Trophoblast cell (in vitro differentiated cells and primary cell): ENCODE data around the gene CALHM5.

ENCODE experiments used
- DNase-seq, 2 donors: peaks; one replicate each; pipeline ENCODE4 v3.0.0-alpha.2; 2016
- H2AFZ ChIP-seq: 2 replicates; pipeline ENCODE4 v1.6.1; 2013; ENCODE audit warnings: low read length, moderate library complexity, mild to moderate bottlenecking; ENCODE audit not compliant: insufficient read depth, poor library complexity
- H2AK5ac ChIP-seq: 2 replicates; pipeline ENCODE4 v1.6.1; 2013; ENCODE audit warnings: mild to moderate bottlenecking, low read length
- H2BK120ac ChIP-seq: 2 replicates; pipeline ENCODE4 v1.6.1; 2013; ENCODE audit warnings: low read length, mild to moderate bottlenecking, moderate library complexity; ENCODE audit not compliant: insufficient read depth, poor library complexity
- H2BK12ac ChIP-seq: 2 replicates; pipeline ENCODE4 v1.6.1; 2013; ENCODE audit warnings: mild to moderate bottlenecking, low read length, moderate library complexity
- H2BK5ac ChIP-seq: 2 replicates; pipeline ENCODE4 v1.6.1; 2013; ENCODE audit warnings: low read length, low read depth, moderate library complexity, mild to moderate bottlenecking; ENCODE audit not compliant: poor library complexity
- H3K14ac ChIP-seq: 2 replicates; pipeline ENCODE4 v1.6.1; 2013; ENCODE audit warnings: mild to moderate bottlenecking, low read length
- H3K18ac ChIP-seq: 2 replicates; pipeline ENCODE4 v1.6.1; 2013; ENCODE audit warnings: mild to moderate bottlenecking, low read length
- H3K23ac ChIP-seq: 2 replicates; pipeline ENCODE4 v1.6.1; 2013; ENCODE audit warnings: low read length
- H3K27ac ChIP-seq: 2 replicates; pipeline ENCODE4 v1.5.1; 2013; ENCODE audit warnings: low read depth, mild to moderate bottlenecking, inconsistent platforms, low read length, moderate library complexity
- H3K27me3 ChIP-seq: 2 replicates; pipeline ENCODE4 v1.6.1; 2013; ENCODE audit warnings: inconsistent platforms, mild to moderate bottlenecking, low read length, moderate library complexity; ENCODE audit not compliant: insufficient read depth
- H3K36me3 ChIP-seq, 2 experiments: 1 replicate in 1 of 2; 2 replicates in 1 of 2; pipeline ENCODE4 v1.6.1; 2013; ENCODE audit warnings: low read length in 2 of 2, mild to moderate bottlenecking in 2 of 2, moderate library complexity in 1 of 2; ENCODE audit not compliant: insufficient read depth in 2 of 2, control insufficient read depth in 1 of 2
- H3K4ac ChIP-seq: 2 replicates; pipeline ENCODE4 v1.6.1; 2013; ENCODE audit warnings: low read depth, mild to moderate bottlenecking, low read length, moderate library complexity
- H3K4me1 ChIP-seq, 2 experiments: 1 replicate in 1 of 2; 2 replicates in 1 of 2; pipeline ENCODE4 v1.6.1; 2013; ENCODE audit warnings: low read length in 2 of 2, mild to moderate bottlenecking in 2 of 2, moderate library complexity in 1 of 2; ENCODE audit not compliant: insufficient read depth in 2 of 2, control insufficient read depth in 1 of 2
- H3K4me2 ChIP-seq: 2 replicates; pipeline ENCODE4 v1.6.1; 2013; ENCODE audit warnings: inconsistent platforms, mild to moderate bottlenecking, low read length, moderate library complexity
- H3K4me3 ChIP-seq: 2 replicates; pipeline ENCODE4 v1.5.1; 2013; ENCODE audit warnings: mild to moderate bottlenecking, low read depth, low read length, inconsistent platforms
- H3K79me1 ChIP-seq: one replicate; pipeline ENCODE4 v1.6.1; 2013; ENCODE audit warnings: low read length
- H3K79me2 ChIP-seq: 2 replicates; pipeline ENCODE4 v1.6.1; 2013; ENCODE audit warnings: low read length, mild to moderate bottlenecking; ENCODE audit not compliant: control insufficient read depth, insufficient read depth, poor library complexity
- H3K9ac ChIP-seq: 2 replicates; pipeline ENCODE4 v1.6.1; 2013; ENCODE audit warnings: mild to moderate bottlenecking, low read length
- H3K9me3 ChIP-seq: 2 replicates; pipeline ENCODE4 v1.6.1; 2013; ENCODE audit warnings: low read depth, mild to moderate bottlenecking, control low read depth, inconsistent platforms, low read length; ENCODE audit not compliant: insufficient read depth
- H4K12ac ChIP-seq: 2 replicates; pipeline ENCODE4 v1.6.1; 2013; ENCODE audit warnings: low read depth, mild to moderate bottlenecking, low read length, moderate library complexity
- H4K8ac ChIP-seq: 2 replicates; pipeline ENCODE4 v1.6.1; 2013; ENCODE audit warnings: low read depth, mild to moderate bottlenecking, low read length, moderate library complexity
- H4K91ac ChIP-seq: one replicate; pipeline ENCODE4 v1.6.1; 2013; ENCODE audit warnings: low read depth, mild to moderate bottlenecking, low read length, moderate library complexity
- WGBS: extraction: QIAGEN DNeasy Blood & Tissue Kit; methylation state at CpG from one replicate; pipeline ENCODE4 v1.1.7; 2013; ENCODE audit warnings: missing lambda C conversion rate; ENCODE audit not compliant: insufficient read length, insufficient coverage; ENCODE audit errors: extremely low coverage; 5-methylcytosine and 5-hydroxymethylcytosine counted together

The CALHM5 gene

DNA sequence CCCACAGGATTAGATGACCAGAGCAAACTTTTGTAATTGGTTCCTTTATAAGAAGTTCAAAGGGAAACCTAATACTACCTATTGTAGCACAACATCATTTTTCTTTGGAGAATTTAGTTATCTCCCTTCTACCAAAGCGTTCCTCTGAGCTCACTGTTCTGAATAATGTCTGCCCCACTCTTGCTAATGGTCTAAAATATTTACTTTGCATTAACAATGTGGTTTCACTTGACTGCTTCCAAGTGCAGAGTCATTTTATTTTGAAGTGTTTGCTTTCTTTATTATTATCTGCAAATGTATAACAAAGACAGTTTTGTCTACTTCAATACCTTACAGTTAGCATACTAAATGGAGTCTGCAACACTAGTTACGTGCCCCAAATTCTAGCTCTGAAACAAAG lies 19.0 kb downstream of the CALHM5 start:
- Histone ChIP-seq H3K4me2 (no peak overlapping the region), H3K27me3 (no peaks in the 10 kb centered on the region), H3K18ac (no peak overlapping the region), H3K14ac (no peak overlapping the region), H2AFZ (no peak overlapping the region), H2BK120ac (no peak overlapping the region), H3K9me3 (no peaks in the 10 kb centered on the region), H2AK5ac (no peak overlapping the region), H2BK5ac (no peak overlapping the region), H3K79me1 (peaks cover 1% of the 10 kb centered on the region), H3K9ac (no peak overlapping the region), H4K91ac (no peak overlapping the region), H3K4me1 (peaks cover 7 to 9% of the 10 kb centered on the region in 2 experiments), H4K12ac (no peak overlapping the region), H3K36me3 (no peaks in the 10 kb centered on the region), H3K4ac (no peak overlapping the region), H2BK12ac (no peak overlapping the region), H3K27ac (no peak overlapping the region), H3K79me2 (peaks cover 1% of the 10 kb centered on the region), H4K8ac (no peak overlapping the region), H3K4me3 (no peak overlapping the region), H3K23ac (no peak overlapping the region)
- DNase-seq: no peak
- WGBS: no CpG with 5 or more reads among the region's 2 CpGs

DNA sequence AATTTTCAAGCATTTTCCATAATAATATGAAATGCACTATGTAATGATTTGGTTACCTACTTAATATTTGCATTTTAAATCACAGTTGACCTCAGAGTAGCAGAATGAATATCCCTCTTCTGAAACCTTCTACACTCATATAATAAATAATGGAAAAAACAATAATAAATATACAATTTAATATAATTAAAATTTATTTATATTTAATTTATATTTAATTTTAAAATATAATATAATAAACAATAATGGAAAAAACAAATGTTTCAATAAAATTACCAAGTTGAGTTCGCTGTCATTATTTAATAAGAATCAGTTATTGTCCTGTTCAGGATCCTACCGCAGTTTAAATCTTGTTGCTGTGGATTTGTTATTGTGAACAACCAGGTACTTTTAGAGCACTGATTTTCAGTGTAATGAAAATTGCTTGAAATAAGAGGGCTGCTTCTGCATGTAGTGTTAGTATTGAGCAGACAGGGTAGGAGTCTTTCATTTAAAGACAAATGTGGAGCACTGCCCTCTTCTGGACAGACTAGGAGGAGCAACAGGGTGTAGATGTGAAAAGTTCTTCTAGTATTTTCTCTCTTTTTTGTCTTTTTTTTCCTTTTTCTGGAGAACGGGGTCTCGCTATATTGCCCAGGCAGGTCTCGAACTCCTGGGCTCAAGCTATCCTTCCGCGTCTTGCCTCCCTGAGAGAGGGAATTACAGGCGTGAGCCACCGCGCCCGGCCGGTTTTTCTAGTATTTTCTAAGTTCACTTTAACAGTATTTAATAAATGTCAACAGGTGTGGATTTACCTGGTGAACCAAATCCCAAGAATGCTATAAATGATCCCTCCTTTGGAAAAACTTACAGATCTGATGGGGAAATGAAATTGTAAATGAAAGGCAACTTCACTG lies 20.5 kb downstream of the CALHM5 start:
- peaks cover 1% of the 10 kb centered on the region for H3K79me2 ChIP-seq
- H3K18ac ChIP-seq: no peak overlapping the region
- no CpG with 5 or more reads among the region's 12 CpGs for WGBS

DNA sequence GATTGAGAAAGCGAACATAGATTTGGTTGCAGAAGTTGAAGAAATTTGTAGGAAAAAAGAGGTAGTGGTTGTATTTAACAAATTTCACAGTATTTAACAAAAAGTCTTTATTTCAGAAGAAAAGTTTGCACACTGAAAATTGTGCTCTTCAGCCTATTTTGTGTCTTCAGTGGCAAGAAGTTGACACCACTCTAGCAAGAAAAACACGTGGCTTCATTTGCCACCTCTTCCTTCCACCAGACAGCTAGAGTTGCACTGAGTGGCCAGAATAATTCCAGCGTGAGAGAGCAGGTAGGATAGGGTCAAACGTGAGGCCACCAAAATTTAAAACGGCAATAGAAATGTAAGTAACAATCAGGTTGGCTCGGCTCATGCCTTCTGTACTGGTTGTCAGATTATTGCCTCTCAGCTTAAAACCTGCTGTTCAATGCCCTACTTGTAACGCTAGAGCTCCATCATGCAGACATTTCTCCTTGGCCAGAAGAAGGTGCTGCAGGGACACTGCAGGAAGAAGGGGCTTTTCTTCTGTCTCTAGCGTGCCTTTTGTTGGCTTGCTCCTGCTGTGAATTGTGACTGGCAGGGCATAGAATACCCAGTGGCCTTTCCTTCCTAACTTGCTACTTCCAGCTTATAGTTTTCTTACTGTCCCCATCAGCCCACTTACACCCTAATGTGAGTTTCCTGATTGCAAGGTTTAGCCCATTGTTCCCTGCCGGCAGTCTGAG lies 22.0 kb downstream of the CALHM5 start:
- Histone ChIP-seq H3K9me3 (no peaks in the 10 kb centered on the region), H3K4me3 (no peak overlapping the region), H3K79me2 (peaks cover 1% of the 10 kb centered on the region), H3K9ac (no peak overlapping the region), H3K27ac (no peak overlapping the region), H3K18ac (no peak overlapping the region), H2AFZ (no peak overlapping the region), H4K91ac (no peak overlapping the region), H3K4ac (no peak overlapping the region), H3K79me1 (peaks cover 1% of the 10 kb centered on the region), H4K12ac (no peak overlapping the region), H3K4me2 (no peak overlapping the region), H3K23ac (no peak overlapping the region), H2BK120ac (no peak overlapping the region), H4K8ac (no peak overlapping the region), H3K27me3 (no peaks in the 10 kb centered on the region), H3K36me3 (no peaks in the 10 kb centered on the region), H2BK5ac (no peak overlapping the region), H3K14ac (no peak overlapping the region), H2BK12ac (no peak overlapping the region), H3K4me1 (peaks cover 7% of the 10 kb centered on the region in 2 experiments), H2AK5ac (no peak overlapping the region)
- DNase-seq: no peak
- no CpG with 5 or more reads among the region's 9 CpGs for WGBS

More for the DNA sequence above, 20.5 kb downstream of the CALHM5 start:
- H3K9ac ChIP-seq: no peak overlapping the region
- H3K4me3 ChIP-seq: no peak overlapping the region
- no peak overlapping the region for H4K12ac ChIP-seq
- H3K36me3 ChIP-seq: no peaks in the 10 kb centered on the region
- no peak overlapping the region for H3K4me2 ChIP-seq
- H3K4ac ChIP-seq: no peak overlapping the region
- no peak overlapping the region for H2AK5ac ChIP-seq
- H3K27ac ChIP-seq: no peak overlapping the region
- no peak overlapping the region for H4K91ac ChIP-seq
- H3K4me1 ChIP-seq: peaks cover 7% of the 10 kb centered on the region in 2 experiments
- H2AFZ ChIP-seq: no peak overlapping the region
- H2BK5ac ChIP-seq: no peak overlapping the region
- peak; percentile 34 to 76 for DNase-seq
- no peak overlapping the region for H2BK12ac ChIP-seq
- no peak overlapping the region for H2BK120ac ChIP-seq
- H3K27me3 ChIP-seq: no peaks in the 10 kb centered on the region
- H3K79me1 ChIP-seq: peaks cover 1% of the 10 kb centered on the region
- no peak overlapping the region for H3K23ac ChIP-seq
- H4K8ac ChIP-seq: no peak overlapping the region
- no peak overlapping the region for H3K14ac ChIP-seq
- H3K9me3 ChIP-seq: no peaks in the 10 kb centered on the region

DNA sequence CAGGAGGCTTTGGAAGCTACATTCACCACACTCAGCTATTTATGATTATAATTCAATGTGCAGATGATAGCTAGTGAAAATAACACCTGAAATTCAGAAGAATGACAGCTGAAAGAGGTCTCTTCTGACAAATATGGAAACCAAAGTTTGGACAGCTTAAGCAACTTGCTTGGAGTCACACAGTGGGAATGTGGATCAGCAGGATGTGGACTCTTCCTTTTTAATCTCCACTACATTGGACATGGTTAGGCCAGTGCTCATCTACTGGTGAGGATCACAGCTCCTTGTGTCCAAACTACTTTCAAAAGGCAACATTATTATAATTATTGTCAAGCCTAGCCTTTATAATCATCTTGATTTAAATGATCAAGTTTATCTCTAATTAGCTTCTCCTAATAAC lies 23.7 kb downstream of the CALHM5 start:
- Histone ChIP-seq H2BK120ac (no peak overlapping the region), H3K4me1 (no peaks in the 10 kb centered on the region), H3K79me2 (no peaks in the 10 kb centered on the region), H3K14ac (no peak overlapping the region), H3K18ac (no peak overlapping the region), H2AK5ac (no peak overlapping the region), H3K4ac (no peak overlapping the region), H3K23ac (no peak overlapping the region), H3K4me3 (no peak overlapping the region), H2BK5ac (no peak overlapping the region), H3K9me3 (no peaks in the 10 kb centered on the region), H3K36me3 (no peaks in the 10 kb centered on the region), H2AFZ (no peak overlapping the region), H3K79me1 (no peaks in the 10 kb centered on the region), H3K27ac (no peak overlapping the region), H3K9ac (no peak overlapping the region), H3K27me3 (no peaks in the 10 kb centered on the region), H4K8ac (no peak overlapping the region), H4K91ac (no peak overlapping the region), H4K12ac (no peak overlapping the region), H3K4me2 (no peak overlapping the region), H2BK12ac (no peak overlapping the region)
- DNase-seq: peak; percentile 60 to 84
